MCF 10A (cell line): Measurements from ENCODE around the gene TBK1. TPM values are rescaled to one million over a fixed set of nuclear protein-coding genes. Genes with fewer than 3 reads are reported as not detected.

Source experiments
- BruUV-seq: library from RNA; stranded (reverse); fragments of 400-500 nt; replicated peaks from 2 replicates; lab custom pipeline; 2021; lab: Mats Ljungman, UMichigan
- CTCF ChIA-PET: fragments of 300-600 bp; sonication (Branson Sonifier 250); formaldehyde crosslinking; extraction: SDS; loops from one replicate; lab custom pipeline; 2021; ENCODE audit warnings: antibody characterized with exemption, inconsistent platforms; lab: Yijun Ruan, JAX
- POLR2A ChIA-PET: fragments of 300-600, 350-650 bp; sonication (Branson Sonifier 250); formaldehyde crosslinking; extraction: SDS; loops from one replicate; lab custom pipeline; 2020; ENCODE audit warnings: antibody characterized with exemption, inconsistent platforms; lab: Yijun Ruan, JAX
- DNase-seq: peaks from one replicate; pipeline ENCODE4 v3.0.0-alpha.2; 2018; ENCODE audit not compliant: unreplicated experiment
- H3K27ac Mint-ChIP-seq: one replicate; pipeline ENCODE4 v1.8.0; 2022; ENCODE audit warnings: mild to moderate bottlenecking, low read depth, mixed read lengths; ENCODE audit not compliant: unreplicated experiment
- H3K27me3 Mint-ChIP-seq: one replicate; pipeline ENCODE4 v1.8.0; 2022; ENCODE audit warnings: mixed read lengths; ENCODE audit not compliant: insufficient read depth, unreplicated experiment
- H3K36me3 Mint-ChIP-seq: one replicate; pipeline ENCODE4 v1.8.0; 2022; ENCODE audit warnings: mild to moderate bottlenecking, moderate library complexity, mixed read lengths; ENCODE audit not compliant: insufficient read depth, unreplicated experiment
- H3K4me1 Mint-ChIP-seq: one replicate; pipeline ENCODE4 v1.8.0; 2022; ENCODE audit warnings: mixed read lengths; ENCODE audit not compliant: insufficient read depth, unreplicated experiment
- H3K4me3 Mint-ChIP-seq: one replicate; pipeline ENCODE4 v1.8.0; 2022; ENCODE audit warnings: mild to moderate bottlenecking, moderate library complexity, mixed read lengths; ENCODE audit not compliant: unreplicated experiment
- H3K9me3 Mint-ChIP-seq: one replicate; pipeline ENCODE4 v1.8.0; 2022; ENCODE audit warnings: mixed read lengths; ENCODE audit not compliant: unreplicated experiment
- CTCF ChIP-seq: fragments of 200-600 bp; IDR thresholded peaks from one replicate; pipeline ENCODE4 v1.8.0; 2022; ENCODE audit warnings: antibody characterized with exemption, mild to moderate bottlenecking; ENCODE audit not compliant: unreplicated experiment
- intact Hi-C: fragments of 100-400 bp; cut with micrococcal nuclease; formaldehyde crosslinking; loops from 2 replicates; pipeline ENCODE4 v1.14.1; 2022
- total RNA-seq: library from RNA; stranded (reverse); gene quantifications from 2 replicates; pipeline ENCODE4 v1.2.3, GENCODE V29; 2022

TBK1 gene
- total RNA-seq, 1 experiment from 2014 or later: 23.0 TPM

- ChIA-PET CTCF (interaction anchor here (1.3 kb wide), 1 partner anchor 30 kb away, joined by 5 read pairs; no protein-coding TSS in a partner anchor), POLR2A (no interaction called here)
- Mint-ChIP-seq H3K27ac (no peak overlapping the region), H3K27me3 (no peaks in the 10 kb centered on the region), H3K9me3 (no peaks in the 10 kb centered on the region), H3K36me3 (peaks cover 88% of the 10 kb centered on the region), H3K4me1 (no peaks in the 10 kb centered on the region), H3K4me3 (no peak overlapping the region)
- no peak for TF ChIP-seq CTCF
- no TSS peak for BruUV-seq
- no peak for DNase-seq
- intact Hi-C loops: loop anchor here (10.0 kb wide), 1 partner anchor 72 kb away; no protein-coding TSS in a partner anchor
These were observed 34.7 kb downstream of the TBK1 start for GRCh38 chr12:64486657-64487056.

GRCh38 chr12:64491718-64492117 lies 39.8 kb downstream of the TBK1 start:
- ChIA-PET CTCF (interaction anchor here (1.1 to 1.2 kb wide), 2 partner anchors 30 to 40 kb away, joined by 3 read pairs; no protein-coding TSS in a partner anchor), POLR2A (interaction anchor here (1.6 kb wide), 1 partner anchor 38 kb away, joined by 4 read pairs; no protein-coding TSS in a partner anchor)
- no TSS peak for BruUV-seq
- no peak overlapping the region for H3K27ac Mint-ChIP-seq
- intact Hi-C loops: no loop called here
- no peaks in the 10 kb centered on the region for H3K27me3 Mint-ChIP-seq
- DNase-seq: no peak
- no peaks in the 10 kb centered on the region for H3K9me3 Mint-ChIP-seq
- H3K4me1 Mint-ChIP-seq: no peaks in the 10 kb centered on the region
- H3K4me3 Mint-ChIP-seq: no peak overlapping the region
- H3K36me3 Mint-ChIP-seq: peaks cover 97% of the 10 kb centered on the region
- no peak for TF ChIP-seq CTCF

GRCh38 chr12:64493513-64493912 lies 41.6 kb downstream of the TBK1 start:
- ChIA-PET POLR2A (interaction anchor here (1.1 kb wide), 1 partner anchor 19 kb away, joined by 3 read pairs; no protein-coding TSS in a partner anchor), CTCF (no interaction called here)
- TF ChIP-seq CTCF: no peak
- Mint-ChIP-seq H3K9me3 (no peaks in the 10 kb centered on the region), H3K4me3 (no peak overlapping the region), H3K27me3 (no peaks in the 10 kb centered on the region), H3K27ac (no peak overlapping the region), H3K4me1 (no peaks in the 10 kb centered on the region), H3K36me3 (peaks cover 100% of the 10 kb centered on the region)
- BruUV-seq: no TSS peak
- no peak for DNase-seq
- intact Hi-C loops: no loop called here

GRCh38 chr12:64494998-64495729 lies 43.2 kb downstream of the TBK1 start:
- Mint-ChIP-seq H3K9me3 (no peaks in the 10 kb centered on the region), H3K36me3 (peaks cover 100% of the 10 kb centered on the region), H3K4me3 (no peak overlapping the region), H3K4me1 (no peaks in the 10 kb centered on the region), H3K27ac (no peak overlapping the region), H3K27me3 (no peaks in the 10 kb centered on the region)
- ChIA-PET POLR2A (interaction anchor here (1.0 kb wide), 1 partner anchor 10 kb away, joined by 3 read pairs; no protein-coding TSS in a partner anchor), CTCF (no interaction called here)
- intact Hi-C loops: no loop called here
- no peak for TF ChIP-seq CTCF
- no peak for DNase-seq
- BruUV-seq: no TSS peak
